NCI-H1694 (cell line): ENCODE results near the gene TSEN54.
"Not testable (repeated sequence)": the region's sequence is repeated elsewhere in the genome, so short reads cannot be mapped to it uniquely, and the experiment has no call there.

Experiments
- DNase-seq: peaks from one replicate; lab custom pipeline; 2025; lab: John Stamatoyannopoulos, UW

The TSEN54 gene

GRCh38 chr17:75516255-75516618 lies at the start of gene TSEN54:
TSS of gene TSEN54 (plus strand) at chr17:75516528. CDS start at chr17:75516561, 33 bp downstream.
- peak; percentile 70 for DNase-seq

- peak; percentile 70 for DNase-seq
Observed at GRCh38 chr17:75468291-75468754, 48.0 kb upstream of the TSEN54 start.

- DNase-seq: no peak
Observed at GRCh38 chr17:75468779-75469373, 47.5 kb upstream of the TSEN54 start.

DNA sequence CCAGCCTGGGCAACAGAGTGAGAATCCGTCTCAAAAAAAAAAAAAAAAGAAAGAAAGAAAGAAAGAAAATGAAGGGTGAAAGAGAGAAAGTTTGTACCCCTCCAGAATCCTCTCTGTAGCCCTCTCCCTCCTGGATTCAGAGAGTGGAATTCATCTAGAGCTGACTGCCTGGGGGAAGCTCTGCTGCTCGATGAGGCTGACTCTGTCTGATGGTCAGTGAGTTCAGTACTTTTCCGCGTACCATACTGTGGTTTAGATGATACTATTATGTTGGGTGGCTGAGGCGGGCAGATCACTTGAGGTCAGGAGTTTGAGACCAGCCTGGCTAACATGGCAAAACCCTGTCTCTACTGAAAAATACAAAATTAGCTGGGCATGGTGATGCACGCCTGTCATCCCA lies 45.1 kb upstream of the TSEN54 start:
- no peak for DNase-seq

- no peak for DNase-seq
Observed at GRCh38 chr17:75472119-75472518, 44.2 kb upstream of the TSEN54 start.

- no peak for DNase-seq
Observed at GRCh38 chr17:75473246-75473645, 43.1 kb upstream of the TSEN54 start.

GRCh38 chr17:75474736-75475135 lies 41.6 kb upstream of the TSEN54 start:
- DNase-seq: no peak

DNA sequence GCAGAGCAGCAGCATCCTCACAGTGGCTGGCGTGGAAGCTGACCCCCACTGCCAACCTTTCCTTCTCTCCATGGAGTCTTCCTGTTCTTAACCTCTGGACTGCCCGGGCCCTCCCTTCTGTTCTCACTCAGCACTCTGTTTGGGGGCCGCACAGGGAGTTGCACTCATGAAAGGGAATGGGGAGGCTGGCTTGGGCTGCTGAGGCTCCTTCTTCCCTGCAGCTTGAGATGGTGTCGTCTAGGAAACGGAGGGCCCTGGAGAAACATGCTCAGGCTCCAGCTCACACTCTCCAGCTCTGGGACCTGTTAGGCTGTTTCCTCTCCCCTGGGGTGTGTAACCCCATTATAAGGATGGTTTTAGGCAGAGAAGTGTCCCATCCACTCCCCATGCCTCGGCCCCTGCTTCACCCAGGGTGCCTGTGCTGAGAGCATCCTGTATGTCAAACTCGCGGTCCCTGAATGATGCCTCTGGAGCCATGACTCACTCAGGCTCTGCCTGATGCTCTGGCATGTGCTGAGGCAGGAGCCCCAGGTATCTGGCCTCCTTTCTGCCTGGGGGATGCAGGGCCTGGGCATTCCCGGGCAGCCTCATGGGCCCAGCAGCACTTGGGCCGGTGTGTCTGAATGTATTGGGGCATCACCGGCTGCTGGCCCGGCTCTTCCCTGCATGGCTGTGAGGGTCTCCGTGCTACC lies 41.0 kb upstream of the TSEN54 start:
- no peak for DNase-seq

- DNase-seq: no peak
Observed at GRCh38 chr17:75475851-75476250, 40.5 kb upstream of the TSEN54 start.

DNA sequence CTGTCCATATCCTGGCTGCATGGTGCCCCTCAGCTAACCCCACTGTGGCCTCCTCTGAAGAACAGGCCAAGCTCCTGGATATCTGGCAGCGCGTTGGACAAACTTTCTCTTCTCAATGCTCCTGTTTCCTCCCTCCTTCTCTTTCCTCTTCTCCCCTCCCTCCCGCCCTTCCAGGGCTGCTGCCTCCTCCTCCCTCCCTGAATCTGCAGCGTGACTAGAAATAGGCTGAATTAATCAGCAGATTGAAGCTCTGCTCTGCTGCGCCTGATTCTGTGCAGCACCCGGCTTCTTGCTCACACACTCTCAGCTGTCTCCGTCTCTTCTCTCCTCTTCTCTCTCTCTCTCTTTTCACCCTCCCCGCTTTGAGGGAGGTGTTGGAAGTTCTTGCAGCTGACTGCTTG lies 40.1 kb upstream of the TSEN54 start:
- DNase-seq: no peak

GRCh38 chr17:75476752-75477489 lies 39.4 kb upstream of the TSEN54 start:
- DNase-seq: no peak

DNA sequence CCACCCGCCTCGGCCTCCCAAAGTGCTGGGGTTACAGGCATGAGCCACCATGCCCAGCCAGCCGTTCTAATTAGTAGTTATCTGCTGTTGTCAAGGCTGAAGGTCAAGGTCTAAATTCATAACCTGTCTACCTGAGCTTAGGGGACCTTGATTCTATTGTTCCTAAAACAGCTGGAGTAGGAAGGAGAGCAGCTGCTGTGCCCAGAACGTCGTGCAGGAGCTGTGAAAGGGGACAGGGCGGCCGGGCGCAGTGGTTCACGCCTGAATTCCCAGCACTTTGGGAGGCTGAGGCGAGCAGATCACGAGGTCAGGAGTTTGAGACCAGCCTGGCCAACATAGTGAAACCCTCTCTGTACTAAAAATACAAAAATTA lies 38.9 kb upstream of the TSEN54 start:
- not testable (repeated sequence) for DNase-seq

GRCh38 chr17:75478508-75478907 lies 37.8 kb upstream of the TSEN54 start:
- no peak for DNase-seq

DNA sequence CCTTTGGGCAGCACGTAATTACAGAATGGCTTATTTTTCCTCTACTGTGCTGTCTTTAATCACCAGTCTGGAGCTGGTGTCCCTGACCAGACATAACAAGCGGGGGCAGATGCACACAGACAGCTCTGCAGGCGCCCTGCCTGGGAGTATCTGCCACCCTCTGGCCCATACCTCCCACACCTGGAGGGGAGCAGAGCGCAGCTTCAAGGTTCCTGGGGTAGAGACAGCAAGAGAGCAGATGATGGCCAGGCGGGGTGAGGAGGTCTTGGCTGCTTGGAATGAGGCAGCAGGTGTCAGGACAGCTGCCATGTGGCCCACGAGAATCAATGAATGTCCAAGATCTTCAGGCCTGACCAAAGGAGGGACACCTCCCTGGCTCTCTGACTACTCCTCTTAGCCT lies 36.0 kb upstream of the TSEN54 start:
- no peak for DNase-seq

DNA sequence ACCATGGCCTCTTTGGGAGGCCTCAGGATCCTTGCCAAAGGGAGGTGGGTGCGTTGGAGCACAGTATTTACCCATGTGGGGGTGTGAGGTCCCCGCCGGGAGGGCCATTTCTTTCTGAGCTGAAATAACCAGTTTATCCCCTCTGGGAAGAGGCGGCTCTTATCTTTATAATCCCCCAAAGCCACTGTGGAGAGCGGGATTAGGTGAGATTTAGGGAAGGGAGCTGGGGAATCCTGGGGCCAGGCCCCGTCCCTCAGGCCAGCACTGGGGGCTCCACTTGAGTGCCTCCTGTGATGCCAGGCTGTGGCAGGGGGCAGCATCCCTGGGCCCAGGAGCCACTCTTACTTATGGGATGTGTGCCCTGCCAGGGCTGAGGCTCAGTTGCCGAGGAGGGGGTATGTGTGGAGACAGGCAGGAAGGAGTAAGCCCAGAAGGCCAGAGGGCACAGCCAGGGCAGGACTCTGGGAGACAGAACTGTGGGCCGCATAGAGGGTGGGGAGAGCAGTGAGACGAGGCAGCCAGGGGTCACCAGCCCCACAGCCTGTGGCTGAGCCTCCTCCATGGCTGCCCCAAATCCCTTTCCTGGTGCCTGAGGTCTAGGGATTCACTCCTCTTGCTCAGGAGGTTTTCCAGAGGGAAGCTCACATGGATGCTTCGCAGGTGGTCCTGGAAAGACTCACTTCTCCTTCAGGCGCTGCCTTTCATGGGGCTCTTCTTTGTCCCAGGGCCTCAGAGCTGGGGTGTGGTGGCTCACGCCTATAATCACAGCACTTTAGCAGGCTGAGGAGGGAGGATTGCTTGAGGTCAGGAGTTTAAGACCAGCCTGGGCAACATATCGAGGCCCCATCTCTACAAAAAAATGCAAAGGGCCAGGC lies 34.9 kb upstream of the TSEN54 start:
- no peak for DNase-seq

GRCh38 chr17:75482098-75482942 lies 34.0 kb upstream of the TSEN54 start:
- DNase-seq: no peak

- no peak for DNase-seq
Observed at GRCh38 chr17:75485688-75486087, 30.6 kb upstream of the TSEN54 start.

- DNase-seq: no peak
Observed at GRCh38 chr17:75486151-75486550, 30.2 kb upstream of the TSEN54 start.

DNA sequence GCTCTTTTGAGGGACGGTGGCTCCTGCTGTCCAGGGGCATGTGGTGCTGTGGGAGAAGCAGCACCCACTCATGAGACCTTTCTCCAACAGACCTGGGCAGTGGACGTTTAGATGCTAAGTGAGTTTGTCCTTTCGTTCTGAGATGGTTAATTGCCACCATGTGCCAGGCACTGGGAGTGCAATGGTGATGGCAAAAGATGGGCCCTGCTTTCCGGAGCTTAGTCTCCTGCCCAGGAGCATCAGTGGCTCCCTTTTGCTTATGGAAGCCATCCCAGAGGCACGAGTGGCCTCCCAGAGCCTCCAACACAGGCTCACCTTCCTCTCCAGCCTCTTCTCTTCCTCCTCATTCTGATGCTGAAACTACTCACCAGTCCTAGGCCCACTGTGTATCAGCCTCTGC lies 29.4 kb upstream of the TSEN54 start:
- no peak for DNase-seq

- DNase-seq: no peak
Observed at GRCh38 chr17:75487351-75488070, 28.8 kb upstream of the TSEN54 start.
